ENCODE measurements around the gene PRXL2A. TPM values are rescaled to one million over a fixed set of nuclear protein-coding genes. Genes with fewer than 3 reads are reported as not detected.

The PRXL2A gene
- total RNA-seq, 4 donors from 2014 or later, result 68.0 to 185 (median 103) TPM

GRCh38 chr10:80457554-80458262 lies 49.4 kb downstream of the PRXL2A start:
- WGBS, 2 donors, result 27 to 32% methylated on average over 2 to 5 of the region's 8 CpGs
- H3K4me3 ChIP-seq, result peak overlapping the region in 3 of 4 donors; percentile 18 to 100 (median 38)
- no peak for DNase-seq

GRCh38 chr10:80458263-80458625 lies 49.9 kb downstream of the PRXL2A start:
- 56% methylated on average over 2 to 3 of the region's 4 CpGs for WGBS, 2 donors
- Histone ChIP-seq H3K9me3 (no peaks in the 10 kb centered on the region), H3K36me3 (peaks cover 0 to 7% (median 0%) of the 10 kb centered on the region in 3 donors), H3K27ac (peak overlapping the region; percentile 92 to 100 (median 98)), H3K27me3 (no peaks in the 10 kb centered on the region), H3K4me3 (peak overlapping the region in 3 of 4 donors; percentile 18 to 100 (median 38)), H3K4me1 (peaks cover 78 to 87% (median 80%) of the 10 kb centered on the region in 3 donors)
- TF ChIP-seq CTCF (IDR thresholded peaks at IDR 0.05) (no peak), POLR2A (IDR thresholded peaks at IDR 0.05) (no peak)
- intact Hi-C loops (cut with DNase I), result no loop called here
- no peak for DNase-seq

More at GRCh38 chr10:80457554-80458262, 49.4 kb downstream of the PRXL2A start:
- intact Hi-C loops (cut with DNase I), result no loop called here
- Histone ChIP-seq H3K27ac (peak overlapping the region; percentile 92 to 100 (median 98)), H3K36me3 (peaks cover 0 to 7% (median 0%) of the 10 kb centered on the region in 3 donors), H3K27me3 (no peaks in the 10 kb centered on the region), H3K4me1 (peaks cover 76 to 87% (median 77%) of the 10 kb centered on the region in 3 donors), H3K9me3 (no peaks in the 10 kb centered on the region)
- peak in 2 of 6 experiments; percentile 34 to 51 for TF ChIP-seq CTCF (IDR thresholded peaks at IDR 0.05)
- no peak for TF ChIP-seq POLR2A (IDR thresholded peaks at IDR 0.05)

GRCh38 chr10:80458638-80459037 lies 50.3 kb downstream of the PRXL2A start:
- Histone ChIP-seq H3K4me3 (peak overlapping the region; percentile 14 to 100 (median 38)), H3K27ac (peak overlapping the region; percentile 92 to 100 (median 98)), H3K4me1 (peaks cover 78 to 87% (median 80%) of the 10 kb centered on the region in 3 donors), H3K9me3 (no peaks in the 10 kb centered on the region), H3K27me3 (no peaks in the 10 kb centered on the region), H3K36me3 (peaks cover 0 to 7% (median 0%) of the 10 kb centered on the region in 3 donors)
- 49 to 52% methylated on average over 6 of the region's 6 CpGs for WGBS, 2 donors
- TF ChIP-seq CTCF (IDR thresholded peaks at IDR 0.05), result no peak
- TF ChIP-seq POLR2A (IDR thresholded peaks at IDR 0.05), result no peak
- intact Hi-C loops (cut with DNase I), result no loop called here
- DNase-seq, result no peak

GRCh38 chr10:80459047-80459865 lies 50.9 kb downstream of the PRXL2A start:
- Histone ChIP-seq H3K36me3 (peaks cover 0 to 7% (median 0%) of the 10 kb centered on the region in 3 donors), H3K27ac (peak overlapping the region; percentile 92 to 100 (median 98)), H3K4me1 (peaks cover 84 to 92% (median 85%) of the 10 kb centered on the region in 3 donors), H3K4me3 (peak overlapping the region; percentile 14 to 100 (median 38)), H3K27me3 (no peaks in the 10 kb centered on the region), H3K9me3 (no peaks in the 10 kb centered on the region)
- intact Hi-C loops (cut with DNase I), result no loop called here
- WGBS, 2 donors, result 0% methylated on average over 1 to 2 of the region's 9 CpGs
- no peak for DNase-seq
- TF ChIP-seq POLR2A (IDR thresholded peaks at IDR 0.05) (peak in 2 of 4 donors; percentile 47 to 72), CTCF (IDR thresholded peaks at IDR 0.05) (no peak)

Data from esophagus squamous epithelium (tissue), 5 donors.